ENCODE results near the gene TRPM3. TPM values are rescaled to one million over a fixed set of nuclear protein-coding genes. Genes with fewer than 3 reads are reported as not detected.

TRPM3 gene
- total and polyA plus RNA-seq, 10 donors: 0.02 to 6.7 (median 1.6) TPM

GRCh38 chr9:70553707-70554673 lies 567.4 kb downstream of the TRPM3 start:
- H3K36me3 ChIP-seq: no peaks in the 10 kb centered on the region
- no peak overlapping the region for H3K4me3 ChIP-seq
- no peak overlapping the region for H3K27ac ChIP-seq
- TF ChIP-seq POLR2AphosphoS5 (IDR thresholded peaks at IDR 0.05) (no peak), CTCF (IDR thresholded peaks at IDR 0.05 in 8 of 11, conservative IDR thresholded peaks at IDR 0.05 in 3 of 11) (no peak), POLR2A (IDR thresholded peaks at IDR 0.05) (no peak)
- no peak for DNase-seq
- H3K4me1 ChIP-seq: peaks cover 0 to 26% (median 2%) of the 10 kb centered on the region in 6 donors
- intact Hi-C loops (cut with DNase I; ENCODE audit: low total_unique reads): no loop called here
- 70 to 88% (median 83%) methylated on average over 11 to 12 of the region's 12 CpGs for WGBS, 5 donors
- no peaks in the 10 kb centered on the region for H3K9me3 ChIP-seq
- no peaks in the 10 kb centered on the region for H3K27me3 ChIP-seq (replicated peaks in 1 of 7)

DNA sequence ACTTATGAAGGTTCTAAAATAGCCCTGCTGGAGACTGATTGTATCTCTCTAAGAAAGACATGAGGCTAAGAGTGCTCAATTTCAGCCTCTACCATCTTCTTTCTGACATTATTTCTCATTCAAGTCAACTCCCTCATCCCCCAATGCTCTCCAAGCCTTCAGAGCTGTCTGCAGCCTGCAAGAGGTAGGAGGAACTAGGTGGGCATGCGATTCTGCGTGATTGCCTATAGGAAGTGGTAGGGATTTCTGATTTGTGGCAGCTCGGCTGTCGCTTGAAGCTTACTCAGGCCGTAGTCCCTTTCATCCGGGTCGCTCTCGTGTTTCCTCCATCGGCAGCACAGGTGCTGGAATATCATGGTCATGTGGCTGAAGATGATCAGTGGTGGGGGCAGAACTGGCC lies 568.9 kb downstream of the TRPM3 start:
- 79 to 91% (median 90%) methylated on average over 9 of the region's 9 CpGs for WGBS, 5 donors
- no peak for DNase-seq
- intact Hi-C loops (cut with DNase I; ENCODE audit: low total_unique reads): no loop called here
- no peak for TF ChIP-seq CTCF (IDR thresholded peaks at IDR 0.05 in 8 of 11, conservative IDR thresholded peaks at IDR 0.05 in 3 of 11)
- no peak for TF ChIP-seq POLR2AphosphoS5 (IDR thresholded peaks at IDR 0.05)
- TF ChIP-seq POLR2A (IDR thresholded peaks at IDR 0.05): no peak
- Histone ChIP-seq H3K36me3 (no peaks in the 10 kb centered on the region), H3K4me3 (no peak overlapping the region), H3K4me1 (peaks cover 0 to 25% (median 0%) of the 10 kb centered on the region in 6 donors), H3K27ac (no peak overlapping the region), H3K9me3 (no peaks in the 10 kb centered on the region), H3K27me3 (replicated peaks in 1 of 7) (no peaks in the 10 kb centered on the region)

GRCh38 chr9:70551801-70552200 lies 569.6 kb downstream of the TRPM3 start:
- no peaks in the 10 kb centered on the region for H3K9me3 ChIP-seq
- no peak overlapping the region for H3K27ac ChIP-seq
- no peak for DNase-seq
- intact Hi-C loops (cut with DNase I; ENCODE audit: low total_unique reads): no loop called here
- H3K36me3 ChIP-seq: no peaks in the 10 kb centered on the region
- H3K4me1 ChIP-seq: peaks cover 0 to 20% (median 0%) of the 10 kb centered on the region in 6 donors
- H3K4me3 ChIP-seq: no peak overlapping the region
- no peaks in the 10 kb centered on the region for H3K27me3 ChIP-seq (replicated peaks in 1 of 7)
- WGBS, 5 donors: 72 to 83% (median 73%) methylated on average over 3 of the region's 3 CpGs
- TF ChIP-seq CTCF (IDR thresholded peaks at IDR 0.05 in 8 of 11, conservative IDR thresholded peaks at IDR 0.05 in 3 of 11) (no peak), POLR2AphosphoS5 (IDR thresholded peaks at IDR 0.05) (no peak)

DNA sequence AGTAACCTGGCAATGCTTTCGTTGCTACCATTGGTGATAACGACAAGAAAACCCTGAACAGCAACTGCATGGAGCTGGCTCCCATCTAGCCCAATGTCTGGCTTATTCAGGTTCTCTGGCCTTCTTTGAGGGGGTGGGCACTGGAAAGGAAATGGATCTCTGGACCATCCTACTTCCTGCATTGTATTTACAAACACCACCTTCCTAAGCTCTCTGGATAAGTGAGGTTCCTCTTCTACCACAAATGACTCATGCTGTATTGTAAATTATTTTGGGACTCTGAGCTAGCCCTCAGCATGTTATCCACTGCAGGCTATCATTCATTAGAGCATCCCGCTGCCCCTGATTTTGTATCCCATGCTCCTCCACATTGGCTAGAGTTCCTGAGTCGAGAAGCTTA lies 570.0 kb downstream of the TRPM3 start:
- WGBS, 5 donors: 86 to 96% (median 90%) methylated on average over 4 of the region's 4 CpGs
- DNase-seq: no peak
- Histone ChIP-seq H3K27me3 (replicated peaks in 1 of 7) (no peaks in the 10 kb centered on the region), H3K9me3 (no peaks in the 10 kb centered on the region), H3K4me3 (no peak overlapping the region), H3K4me1 (peaks cover 0 to 20% (median 0%) of the 10 kb centered on the region in 6 donors), H3K36me3 (no peaks in the 10 kb centered on the region), H3K27ac (no peak overlapping the region)
- intact Hi-C loops (cut with DNase I; ENCODE audit: low total_unique reads): no loop called here
- TF ChIP-seq CTCF (IDR thresholded peaks at IDR 0.05 in 8 of 11, conservative IDR thresholded peaks at IDR 0.05 in 3 of 11): no peak
- no peak for TF ChIP-seq POLR2A (IDR thresholded peaks at IDR 0.05)
- TF ChIP-seq POLR2AphosphoS5 (IDR thresholded peaks at IDR 0.05): no peak

Measured in spleen (tissue), 11 donors.